GM12801 (cell line): ENCODE results near the gene CFAP46.

Source experiments
- CTCF ChIP-seq: IDR thresholded peaks from one replicate; pipeline ENCODE4 v1.5.1; 2011; ENCODE audit warnings: control low read depth; ENCODE audit not compliant: insufficient read length; ENCODE audit errors: extremely low read depth

Gene CFAP46

DNA sequence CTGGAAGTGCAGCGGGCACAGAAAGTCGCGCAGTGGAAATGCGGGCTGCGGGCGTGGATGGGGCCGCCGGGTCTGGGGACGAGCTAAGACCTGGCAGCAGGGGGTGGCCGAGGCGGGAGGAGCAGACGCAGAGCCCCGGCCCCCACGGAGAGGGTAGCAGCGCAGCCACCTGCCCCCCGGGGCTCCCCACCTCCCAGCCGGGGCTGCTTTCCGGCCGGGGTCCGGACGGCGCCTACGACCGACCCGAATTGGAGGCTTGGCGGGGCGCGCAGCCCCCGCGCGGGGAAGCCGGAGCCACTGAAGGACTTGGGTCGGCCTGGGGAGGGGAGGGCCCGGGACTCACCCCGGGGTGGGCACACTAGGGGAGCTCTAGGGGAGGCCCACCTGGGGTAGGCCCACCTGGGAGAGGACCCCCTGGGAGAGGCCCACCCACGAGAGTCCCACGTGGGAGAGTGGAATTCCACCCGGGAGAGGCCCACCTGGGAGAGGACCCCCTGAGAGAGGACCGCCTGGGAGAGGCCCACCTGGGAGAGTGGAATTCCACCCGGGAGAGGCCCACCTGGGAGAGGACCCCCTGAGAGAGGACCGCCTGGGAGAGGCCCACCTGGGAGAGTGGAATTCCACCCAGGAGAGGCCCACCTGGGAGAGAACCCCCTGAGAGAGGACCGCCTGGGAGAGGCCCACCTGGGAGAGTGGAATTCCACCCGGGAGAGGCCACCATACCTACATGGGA, 854 bp upstream of the CFAP46 start:
- no peak for TF ChIP-seq CTCF

DNA sequence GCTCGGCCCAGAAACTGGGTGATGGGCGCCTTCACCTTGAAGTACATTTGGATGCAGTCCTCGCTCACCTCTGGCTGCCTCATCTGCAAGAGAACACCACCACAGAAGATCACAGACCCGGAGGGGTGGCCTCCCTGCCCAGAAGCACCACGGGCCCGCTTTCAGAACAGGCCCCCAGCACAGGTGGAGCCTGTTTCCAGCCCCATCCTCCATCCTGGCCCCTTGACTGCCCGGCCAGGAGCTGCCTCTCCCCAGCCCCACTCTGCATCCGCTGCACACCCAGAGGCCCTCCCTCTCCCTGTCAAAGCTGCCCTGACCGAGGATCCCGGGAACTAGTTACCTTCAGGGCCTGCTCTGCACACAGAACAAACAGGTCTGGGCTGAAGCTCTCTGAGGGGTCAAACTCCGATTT, 724 bp downstream of the CFAP46 start:
- TF ChIP-seq CTCF: no peak

DNA sequence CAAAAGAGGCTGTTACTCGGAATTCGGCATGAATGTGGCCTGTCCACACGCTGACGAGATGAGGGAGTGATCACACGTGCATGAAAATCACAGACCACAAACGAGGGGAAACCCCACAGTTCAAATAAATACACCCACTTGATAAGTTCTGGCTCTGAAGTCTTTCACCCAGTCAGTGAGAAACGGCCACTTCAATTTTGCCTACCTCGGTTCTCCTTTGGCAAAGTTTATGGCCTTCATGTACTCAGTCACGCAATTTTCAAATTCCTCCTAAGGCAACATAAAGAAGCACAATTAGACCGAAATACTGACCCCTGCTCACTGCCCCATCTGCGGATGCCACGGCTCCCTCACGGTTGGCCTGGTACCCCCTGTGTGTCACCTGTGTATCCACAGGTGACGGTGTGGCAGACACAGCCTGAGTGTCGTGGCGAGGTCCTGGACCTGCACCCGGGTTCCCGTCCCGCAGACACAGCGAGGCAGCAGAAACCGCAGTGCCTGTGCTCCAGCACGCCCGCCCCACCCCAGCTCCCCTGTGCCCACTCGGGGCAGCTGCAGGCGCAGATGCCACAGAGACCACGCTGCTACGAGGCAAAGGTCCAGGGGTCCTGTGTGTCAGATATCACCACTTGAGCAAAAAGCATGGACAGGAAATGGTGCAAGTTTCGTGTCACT, 1.4 kb downstream of the CFAP46 start:
- no peak for TF ChIP-seq CTCF

DNA sequence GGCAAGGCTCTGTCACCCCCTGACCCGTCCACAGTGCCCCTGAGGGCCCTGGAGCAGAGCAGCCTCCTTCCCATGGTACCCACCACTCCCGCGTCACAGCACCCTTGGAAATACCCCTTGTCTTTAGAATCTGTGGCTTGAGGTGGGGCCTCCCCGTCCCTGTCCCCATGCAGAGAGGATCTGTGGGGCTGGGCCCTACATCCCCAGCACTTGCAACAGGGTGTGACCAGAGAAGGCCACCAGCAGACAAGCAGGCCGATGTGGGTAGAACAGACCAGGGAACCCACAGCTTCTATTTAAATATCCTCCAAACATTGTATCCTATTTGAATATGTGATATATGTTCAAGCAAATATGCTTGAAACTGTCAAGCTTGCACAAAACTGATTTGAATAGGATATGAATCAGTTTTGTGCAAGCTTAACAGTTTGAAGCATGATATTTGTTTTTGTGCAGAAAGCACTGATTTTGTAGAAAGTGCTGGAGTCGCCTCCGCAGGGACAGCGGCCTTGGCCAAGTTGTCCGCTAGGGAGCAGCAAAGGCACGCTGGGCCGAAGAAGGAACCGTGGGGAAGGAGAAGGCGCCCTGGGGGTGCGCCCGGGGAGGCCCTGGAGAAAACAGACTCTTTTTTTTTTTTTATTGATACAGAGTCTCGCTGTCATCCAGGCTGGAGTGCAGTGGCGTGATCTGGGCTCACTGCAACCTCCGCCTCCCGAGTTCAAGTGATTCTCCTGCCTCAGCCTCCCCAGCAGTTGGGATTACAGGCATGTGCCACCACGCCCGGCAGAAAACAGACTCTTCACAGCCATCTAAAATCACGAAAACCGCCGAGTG, 2.2 kb downstream of the CFAP46 start:
- TF ChIP-seq CTCF: no peak

DNA sequence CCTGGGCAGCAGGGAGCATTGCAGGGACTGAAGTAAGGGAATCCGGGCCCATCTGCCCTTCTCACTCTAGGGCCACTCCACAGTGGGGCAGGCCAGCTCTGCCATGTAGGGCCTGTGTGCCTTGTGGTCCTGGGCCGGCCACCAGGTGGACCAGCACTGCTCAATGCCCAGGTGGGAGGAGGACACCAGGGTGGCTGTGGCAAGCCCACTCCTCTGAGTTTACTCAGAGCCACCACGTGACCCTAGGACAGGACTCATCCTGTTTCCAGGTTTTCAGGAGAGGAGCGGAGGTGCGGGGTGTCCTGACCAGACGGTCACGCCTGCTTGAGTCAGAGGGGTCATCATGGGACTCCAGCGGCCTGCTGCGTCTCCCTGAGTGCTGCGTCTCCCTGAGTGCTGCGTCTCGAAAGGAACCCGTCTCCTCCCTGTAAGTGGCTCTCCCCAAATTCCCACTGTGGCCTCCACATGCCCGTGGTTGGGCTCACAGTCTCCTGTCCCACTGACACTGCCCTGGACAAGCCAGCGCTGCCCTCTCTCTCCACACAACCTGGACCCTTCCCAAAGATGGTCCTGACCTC, 2.9 kb downstream of the CFAP46 start:
- no peak for TF ChIP-seq CTCF

DNA sequence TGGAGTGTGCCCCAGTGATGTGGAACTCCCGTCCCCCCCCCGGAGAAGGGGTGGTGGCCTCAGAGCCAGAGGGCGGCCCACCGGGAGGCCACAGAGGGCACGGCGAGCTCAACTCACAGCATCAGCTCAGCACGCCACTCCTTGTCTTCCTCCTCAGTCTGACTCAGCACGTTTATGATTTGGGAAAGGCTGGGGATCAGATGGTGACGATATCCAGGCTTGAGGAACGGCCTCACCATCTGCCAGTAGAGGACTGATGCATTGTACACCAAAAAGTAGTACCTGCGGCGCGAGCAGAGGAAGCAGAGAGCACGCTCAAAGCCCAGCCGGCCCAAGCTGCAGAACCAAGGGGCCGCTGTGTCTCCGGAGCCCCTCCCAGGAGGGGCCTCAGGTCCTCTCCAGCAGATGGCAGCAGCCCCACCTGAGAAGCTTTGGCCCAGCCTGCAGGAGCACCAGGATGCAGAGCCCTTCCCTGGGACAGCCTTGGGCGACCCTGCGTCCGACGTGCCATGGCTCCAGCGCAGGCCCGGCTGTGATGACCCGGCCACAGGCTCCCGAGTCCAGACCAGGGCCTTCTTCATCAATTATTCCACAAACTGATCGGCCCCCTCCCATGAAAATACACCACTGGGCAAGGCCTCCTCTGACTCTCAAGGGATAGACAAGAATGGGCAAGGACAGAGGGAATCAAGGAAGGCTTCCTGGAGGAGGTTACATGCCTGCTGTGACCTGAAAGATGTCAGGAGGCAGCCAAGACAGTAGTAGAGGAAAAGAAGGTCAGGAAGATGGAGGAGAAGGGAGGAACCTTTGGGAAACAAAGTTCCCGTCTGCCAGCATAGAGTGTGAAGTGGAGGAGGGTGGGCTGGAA, 3.7 kb downstream of the CFAP46 start:
- no peak for TF ChIP-seq CTCF
